RWPE2 (cell line): Measurements from ENCODE around the gene SLIRP.

Experiments used
- ATAC-seq: fragments of 200-7000 bp; cut with Tn5 transposase; 3 replicates; pipeline ENCODE4 v1.9.1; 2021; ENCODE audit warnings: low read depth
- DNase-seq: peaks from one replicate; pipeline ENCODE4 v3.0.0-alpha.2; 2020; ENCODE audit warnings: low spot score
- H3K27ac ChIP-seq: fragments of 450-650 bp; 2 replicates; pipeline ENCODE4 v1.5.1; 2017; ENCODE audit warnings: mild to moderate bottlenecking; ENCODE audit not compliant: poor library complexity, severe bottlenecking
- H3K27me3 ChIP-seq: fragments of 250-450 bp; sonication (Bioruptor Pico); 2 replicates; pipeline ENCODE4 v1.5.1; 2021; ENCODE audit warnings: mild to moderate bottlenecking, moderate library complexity; ENCODE audit not compliant: insufficient read depth, poor library complexity, severe bottlenecking
- H3K36me3 ChIP-seq: fragments of 250-450 bp; sonication (Bioruptor Pico); 2 replicates; pipeline ENCODE4 v1.5.1; 2020; ENCODE audit warnings: low read depth, mild to moderate bottlenecking, moderate library complexity
- H3K4me1 ChIP-seq: fragments of 250-450 bp; sonication (Bioruptor Pico); 2 replicates; pipeline ENCODE4 v1.5.1; 2021; ENCODE audit warnings: mild to moderate bottlenecking, moderate library complexity; ENCODE audit not compliant: insufficient read depth, poor library complexity, severe bottlenecking
- H3K4me3 ChIP-seq: fragments of 250-450 bp; sonication (Bioruptor Pico); 2 replicates; pipeline ENCODE4 v1.5.1; 2021; ENCODE audit warnings: mild to moderate bottlenecking, moderate library complexity; ENCODE audit not compliant: severe bottlenecking
- H3K9me3 ChIP-seq: fragments of 250-450 bp; sonication (Bioruptor Pico); 2 replicates; pipeline ENCODE4 v1.5.1; 2021; ENCODE audit warnings: mild to moderate bottlenecking, moderate library complexity; ENCODE audit not compliant: severe bottlenecking
- TF ChIP-seq, protein P1 (sequence below): fragments of 450-650 bp; IDR thresholded peaks from one replicate; pipeline ENCODE4 v1.5.1; 2017; ENCODE audit warnings: mild to moderate bottlenecking, moderate library complexity; ENCODE audit not compliant: poor library complexity, severe bottlenecking

The SLIRP gene

DNA sequence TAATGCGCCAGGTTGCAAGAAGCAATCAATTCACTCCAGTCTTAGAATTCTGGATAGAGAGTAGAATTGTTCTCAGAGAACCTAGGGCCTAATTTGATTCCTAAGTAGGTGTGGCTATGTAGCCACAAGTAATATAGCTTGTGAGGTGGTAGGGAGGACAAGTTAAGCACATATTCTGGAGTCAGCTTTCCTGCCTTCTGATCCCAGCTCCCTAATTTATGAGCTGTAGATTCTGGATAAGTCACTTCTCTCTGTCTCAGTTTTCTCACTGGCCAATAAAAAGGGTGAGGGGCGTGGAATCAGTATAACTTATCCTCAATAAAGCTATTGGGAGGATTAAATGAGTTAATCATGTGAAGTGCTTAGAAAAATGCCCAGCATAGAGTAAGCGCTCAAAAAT, 56.1 kb downstream of the SLIRP start:
- no peak overlapping the region for H3K4me3 ChIP-seq
- DNase-seq (no peak), ATAC-seq (no peak)
- H3K9me3 ChIP-seq: no peaks in the 10 kb centered on the region
- H3K36me3 ChIP-seq: peaks cover 6% of the 10 kb centered on the region
- no peak overlapping the region for H3K27ac ChIP-seq
- H3K4me1 ChIP-seq: peaks cover 8% of the 10 kb centered on the region
- no peaks in the 10 kb centered on the region for H3K27me3 ChIP-seq
- TF ChIP-seq, protein P1, sequence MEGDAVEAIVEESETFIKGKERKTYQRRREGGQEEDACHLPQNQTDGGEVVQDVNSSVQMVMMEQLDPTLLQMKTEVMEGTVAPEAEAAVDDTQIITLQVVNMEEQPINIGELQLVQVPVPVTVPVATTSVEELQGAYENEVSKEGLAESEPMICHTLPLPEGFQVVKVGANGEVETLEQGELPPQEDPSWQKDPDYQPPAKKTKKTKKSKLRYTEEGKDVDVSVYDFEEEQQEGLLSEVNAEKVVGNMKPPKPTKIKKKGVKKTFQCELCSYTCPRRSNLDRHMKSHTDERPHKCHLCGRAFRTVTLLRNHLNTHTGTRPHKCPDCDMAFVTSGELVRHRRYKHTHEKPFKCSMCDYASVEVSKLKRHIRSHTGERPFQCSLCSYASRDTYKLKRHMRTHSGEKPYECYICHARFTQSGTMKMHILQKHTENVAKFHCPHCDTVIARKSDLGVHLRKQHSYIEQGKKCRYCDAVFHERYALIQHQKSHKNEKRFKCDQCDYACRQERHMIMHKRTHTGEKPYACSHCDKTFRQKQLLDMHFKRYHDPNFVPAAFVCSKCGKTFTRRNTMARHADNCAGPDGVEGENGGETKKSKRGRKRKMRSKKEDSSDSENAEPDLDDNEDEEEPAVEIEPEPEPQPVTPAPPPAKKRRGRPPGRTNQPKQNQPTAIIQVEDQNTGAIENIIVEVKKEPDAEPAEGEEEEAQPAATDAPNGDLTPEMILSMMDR: no peak
